ENCODE results near the gene NTNG2. TPM values are rescaled to one million over a fixed set of nuclear protein-coding genes. Genes with fewer than 3 reads are reported as not detected.

The NTNG2 gene
- total RNA-seq, 4 donors from 2014 or later, result 0.44 to 1.2 (median 0.75) TPM

- intact Hi-C loops (cut with DNase I), result loop anchor here (5.0 kb wide), 1 partner anchor 67 kb away; no protein-coding TSS in a partner anchor
- TF ChIP-seq, protein P1, sequence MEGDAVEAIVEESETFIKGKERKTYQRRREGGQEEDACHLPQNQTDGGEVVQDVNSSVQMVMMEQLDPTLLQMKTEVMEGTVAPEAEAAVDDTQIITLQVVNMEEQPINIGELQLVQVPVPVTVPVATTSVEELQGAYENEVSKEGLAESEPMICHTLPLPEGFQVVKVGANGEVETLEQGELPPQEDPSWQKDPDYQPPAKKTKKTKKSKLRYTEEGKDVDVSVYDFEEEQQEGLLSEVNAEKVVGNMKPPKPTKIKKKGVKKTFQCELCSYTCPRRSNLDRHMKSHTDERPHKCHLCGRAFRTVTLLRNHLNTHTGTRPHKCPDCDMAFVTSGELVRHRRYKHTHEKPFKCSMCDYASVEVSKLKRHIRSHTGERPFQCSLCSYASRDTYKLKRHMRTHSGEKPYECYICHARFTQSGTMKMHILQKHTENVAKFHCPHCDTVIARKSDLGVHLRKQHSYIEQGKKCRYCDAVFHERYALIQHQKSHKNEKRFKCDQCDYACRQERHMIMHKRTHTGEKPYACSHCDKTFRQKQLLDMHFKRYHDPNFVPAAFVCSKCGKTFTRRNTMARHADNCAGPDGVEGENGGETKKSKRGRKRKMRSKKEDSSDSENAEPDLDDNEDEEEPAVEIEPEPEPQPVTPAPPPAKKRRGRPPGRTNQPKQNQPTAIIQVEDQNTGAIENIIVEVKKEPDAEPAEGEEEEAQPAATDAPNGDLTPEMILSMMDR (IDR thresholded peaks at IDR 0.05), result no peak
- no peak for TF ChIP-seq POLR2A (IDR thresholded peaks at IDR 0.05)
- Histone ChIP-seq H3K4me3 (replicated peaks in 1 of 3) (no peak overlapping the region), H3K36me3 (no peaks in the 10 kb centered on the region), H3K9me3 (no peaks in the 10 kb centered on the region), H3K4me1 (no peaks in the 10 kb centered on the region), H3K27ac (no peak overlapping the region), H3K27me3 (no peaks in the 10 kb centered on the region)
- DNase-seq, result no peak
- 60 to 66% methylated on average over 7 to 12 of the region's 12 CpGs for WGBS, 2 donors
Observed at GRCh38 chr9:132234535-132234934, 72.7 kb downstream of the NTNG2 start.

DNA sequence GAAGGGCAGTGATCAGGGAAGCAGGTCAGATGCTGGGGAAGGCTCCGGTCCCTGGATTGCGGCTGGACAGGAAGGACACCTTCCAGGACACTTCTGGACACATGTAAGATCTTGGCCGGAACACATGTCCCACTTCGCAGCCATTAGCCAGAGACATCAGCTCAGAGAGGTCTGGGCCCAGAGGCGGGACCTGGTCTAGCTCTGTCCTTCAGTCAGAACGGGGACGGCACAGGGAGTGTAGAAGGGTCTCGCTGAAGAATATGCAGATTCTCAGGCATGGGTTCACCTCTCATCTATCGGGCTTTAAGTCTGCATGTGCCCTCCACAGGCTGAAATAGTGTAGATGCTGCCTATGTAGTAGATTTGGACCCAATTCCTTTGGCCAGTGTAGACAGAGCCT is 73.3 kb downstream of the NTNG2 start:
- H3K4me3 ChIP-seq (replicated peaks in 1 of 3), result no peak overlapping the region
- H3K4me1 ChIP-seq, result no peaks in the 10 kb centered on the region
- 85 to 86% methylated on average over 9 of the region's 9 CpGs for WGBS, 2 donors
- H3K27ac ChIP-seq, result no peak overlapping the region
- no peak for DNase-seq
- H3K9me3 ChIP-seq, result no peaks in the 10 kb centered on the region
- no peaks in the 10 kb centered on the region for H3K27me3 ChIP-seq
- TF ChIP-seq, protein P1 (IDR thresholded peaks at IDR 0.05), result no peak
- TF ChIP-seq POLR2A (IDR thresholded peaks at IDR 0.05), result no peak
- H3K36me3 ChIP-seq, result no peaks in the 10 kb centered on the region
- intact Hi-C loops (cut with DNase I), result loop anchor here (5.0 kb wide), 1 partner anchor 473 kb away; no protein-coding TSS in a partner anchor

DNA sequence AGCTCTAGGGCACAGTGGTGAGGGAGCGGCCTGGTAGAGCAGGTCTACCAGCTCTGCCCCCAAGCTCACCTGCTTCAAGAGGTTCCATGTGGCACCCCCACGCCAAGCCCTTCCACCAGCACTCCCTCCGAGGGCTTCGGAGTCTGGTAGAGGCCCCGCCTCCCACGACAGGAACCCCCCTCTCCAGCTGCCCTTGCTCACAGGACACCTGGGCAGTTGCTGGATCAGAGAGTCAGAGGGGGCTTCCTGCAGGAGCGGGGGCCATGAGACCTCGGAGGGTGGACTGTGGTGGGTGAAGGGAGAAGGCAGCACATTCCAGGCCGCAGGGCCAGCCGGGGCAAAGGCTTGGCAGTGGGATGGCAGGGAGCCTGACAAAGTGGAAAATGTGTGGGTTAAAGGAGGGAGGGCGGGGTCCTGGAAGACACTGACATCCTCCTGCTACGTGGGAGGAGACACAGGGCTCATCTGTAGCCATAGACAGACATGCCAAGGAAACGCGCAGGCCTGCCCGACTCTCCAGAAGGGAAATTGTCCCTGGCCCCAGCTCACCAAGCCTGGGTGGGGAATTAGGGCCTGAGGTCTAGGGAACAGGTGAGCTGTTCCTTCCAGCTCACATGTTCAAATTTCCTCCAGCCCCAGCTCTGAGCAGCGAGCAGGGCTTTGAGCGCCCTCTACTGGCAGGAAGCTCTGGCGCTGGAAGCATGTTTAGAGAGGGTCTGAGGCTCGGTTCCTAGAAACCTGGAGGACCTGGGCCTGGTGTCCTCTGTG is 74.2 kb downstream of the NTNG2 start:
- intact Hi-C loops (cut with DNase I), result loop anchor here (5.0 kb wide), 1 partner anchor 474 kb away; no protein-coding TSS in a partner anchor
- Histone ChIP-seq H3K27ac (no peak overlapping the region), H3K4me3 (replicated peaks in 1 of 3) (no peak overlapping the region), H3K36me3 (no peaks in the 10 kb centered on the region), H3K27me3 (no peaks in the 10 kb centered on the region), H3K4me1 (peaks cover 0 to 6% of the 10 kb centered on the region in 2 donors), H3K9me3 (no peaks in the 10 kb centered on the region)
- WGBS, 2 donors, result 50 to 56% methylated on average over 13 to 18 of the region's 19 CpGs
- DNase-seq, result peak; percentile 78 to 82
- TF ChIP-seq, protein P1 (IDR thresholded peaks at IDR 0.05), result peak; percentile 76 to 97 (median 80)
- TF ChIP-seq POLR2A (IDR thresholded peaks at IDR 0.05), result no peak

DNA sequence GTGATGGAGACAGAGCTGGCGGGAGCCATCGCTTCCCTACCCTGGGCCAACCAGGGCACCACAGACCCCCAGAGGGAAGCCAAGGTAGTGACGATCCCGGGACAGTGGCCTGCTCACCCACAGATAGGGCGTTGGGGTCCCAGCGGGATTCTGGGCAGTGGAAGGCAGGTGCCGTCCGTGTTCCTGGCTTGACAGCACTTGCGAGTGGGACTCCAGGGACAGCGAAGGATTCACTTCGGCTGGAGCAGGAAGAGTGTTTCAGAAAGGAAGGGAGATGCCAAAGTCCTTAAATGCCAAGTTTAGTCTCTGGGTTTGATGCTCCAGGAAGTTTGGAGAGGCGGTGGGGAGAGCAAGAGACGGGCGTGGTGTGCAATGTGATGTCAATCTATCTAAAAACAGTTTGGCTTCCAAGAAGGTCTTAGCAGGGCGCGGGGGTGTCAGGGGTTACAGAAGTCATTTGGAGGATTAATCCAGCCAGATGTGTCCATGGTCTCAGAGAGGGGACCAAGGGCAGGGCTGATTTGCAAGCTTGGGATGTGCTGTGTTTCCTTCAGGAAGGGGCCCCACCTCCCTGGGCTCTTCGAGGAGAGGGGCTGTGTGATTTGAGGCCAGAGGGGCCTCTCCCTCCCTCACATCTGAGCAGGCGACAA is 74.9 kb downstream of the NTNG2 start:
- H3K27me3 ChIP-seq, result no peaks in the 10 kb centered on the region
- no peak overlapping the region for H3K4me3 ChIP-seq (replicated peaks in 1 of 3)
- 47 to 54% methylated on average over 15 to 17 of the region's 18 CpGs for WGBS, 2 donors
- TF ChIP-seq POLR2A (IDR thresholded peaks at IDR 0.05), result no peak
- TF ChIP-seq, protein P1 (IDR thresholded peaks at IDR 0.05), result peak in 1 of 6 experiments; percentile 18
- no peak for DNase-seq
- H3K9me3 ChIP-seq, result no peaks in the 10 kb centered on the region
- H3K4me1 ChIP-seq, result peaks cover 6 to 13% of the 10 kb centered on the region in 2 donors
- H3K27ac ChIP-seq, result no peak overlapping the region
- intact Hi-C loops (cut with DNase I), result loop anchor here (5.0 kb wide), 1 partner anchor 474 kb away; no protein-coding TSS in a partner anchor
- H3K36me3 ChIP-seq, result no peaks in the 10 kb centered on the region
